SK-N-SH treated with all-trans-retinoic acid at 6 μM for 48 hours (cell line): ENCODE measurements around the gene BBC3.

Experiments used
- OSR1 ChIP-seq: fragments of 250-450 bp; sonication (Bioruptor Pico); IDR thresholded peaks from 2 replicates; pipeline ENCODE4 v1.8.0; 2022; ENCODE audit warnings: moderate library complexity, mild to moderate bottlenecking, inconsistent platforms
- PATZ1 ChIP-seq: fragments of 250-450 bp; sonication (Bioruptor Pico); IDR thresholded peaks from 2 replicates; pipeline ENCODE4 v1.8.0; 2020; ENCODE audit warnings: mild to moderate bottlenecking, moderate library complexity, borderline replicate concordance
- SNAI2 ChIP-seq: fragments of 250-450 bp; sonication (Bioruptor Pico); IDR thresholded peaks from 2 replicates; pipeline ENCODE4 v1.5.0; 2020; ENCODE audit warnings: mild to moderate bottlenecking, moderate library complexity
- ZC3H10 ChIP-seq: fragments of 250-450 bp; sonication (Bioruptor Pico); IDR thresholded peaks from 2 replicates; pipeline ENCODE4 v1.5.1; 2021; ENCODE audit warnings: mild to moderate bottlenecking, moderate library complexity
- ZFP30 ChIP-seq: fragments of 450-650 bp; formaldehyde crosslinking; IDR thresholded peaks from 2 replicates; pipeline ENCODE4 v1.5.0; 2022; ENCODE audit warnings: mild to moderate bottlenecking, moderate library complexity
- ZNF565 ChIP-seq: fragments of 450-650 bp; formaldehyde crosslinking; conservative IDR thresholded peaks from 2 replicates; pipeline ENCODE4 v1.5.0; 2020; ENCODE audit warnings: low read depth, mild to moderate bottlenecking, moderate library complexity

DNA sequence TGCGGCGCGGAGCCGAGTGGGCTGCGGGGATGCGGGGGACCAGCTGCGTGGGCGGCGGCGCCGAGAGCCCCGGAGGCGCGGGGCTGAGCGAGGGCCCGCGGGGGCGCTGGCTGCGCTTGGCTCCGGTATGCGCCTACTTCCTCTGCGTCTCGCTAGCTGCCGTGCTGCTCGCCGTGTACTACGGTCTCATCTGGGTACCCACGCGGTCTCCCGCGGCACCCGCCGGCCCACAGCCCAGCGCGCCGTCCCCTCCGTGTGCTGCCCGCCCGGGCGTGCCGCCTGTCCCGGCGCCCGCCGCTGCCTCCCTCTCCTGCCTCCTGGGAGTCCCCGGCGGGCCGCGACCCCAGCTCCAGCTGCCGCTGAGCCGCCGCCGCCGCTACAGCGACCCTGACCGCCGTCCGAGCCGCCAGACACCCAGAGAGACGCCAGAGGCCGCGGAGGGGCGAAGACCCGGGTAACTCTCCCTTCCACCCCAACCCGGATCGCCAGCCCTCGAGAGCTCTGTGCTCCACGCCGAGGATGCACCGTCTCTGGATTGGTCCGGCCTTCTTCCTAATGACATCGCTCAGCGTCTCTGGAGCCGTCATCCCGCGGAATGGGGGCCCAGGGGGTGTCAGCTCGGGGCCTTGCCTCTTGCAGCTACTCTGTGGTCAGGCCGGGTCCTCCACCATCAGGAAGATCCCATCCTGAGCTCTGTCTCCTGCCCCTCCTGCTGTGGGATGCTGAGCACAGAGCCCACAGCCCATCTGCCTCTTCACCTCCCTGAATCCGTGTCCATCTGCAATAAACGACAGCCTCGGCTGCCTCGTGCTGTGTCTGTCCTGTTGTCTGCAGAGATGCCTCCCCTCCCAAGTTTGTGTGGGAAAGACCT, 44.1 kb upstream of the BBC3 start:
- TF ChIP-seq ZFP30 (CRISPR knock-in tag) (no peak), ZC3H10 (CRISPR knock-in tag) (no peak), PATZ1 (no peak), ZNF565 (CRISPR knock-in tag) (no peak), OSR1 (CRISPR knock-in tag) (no peak), SNAI2 (CRISPR knock-in tag) (no peak)
